OCI-LY3 (cell line): ENCODE results near the gene SERBP1.

Experiments
- EZH2phosphoT487 ChIP-seq: fragments of 200-600 bp; shearing (Covaris generic); IDR thresholded peaks from 2 replicates; pipeline ENCODE4 v1.6.1; 2018; ENCODE audit warnings: antibody characterized with exemption, mixed run types, low read depth
- TF ChIP-seq, protein P1 (sequence below): fragments of 200-600, 300-600 bp; sonication (generic); IDR thresholded peaks from 2 replicates; pipeline ENCODE4 v1.5.1; 2014; ENCODE audit warnings: antibody characterized with exemption, low read length, low read depth

GRCh38 chr1:67367370-67368045 is 62.7 kb downstream of the SERBP1 start:
- TF ChIP-seq, protein P1, sequence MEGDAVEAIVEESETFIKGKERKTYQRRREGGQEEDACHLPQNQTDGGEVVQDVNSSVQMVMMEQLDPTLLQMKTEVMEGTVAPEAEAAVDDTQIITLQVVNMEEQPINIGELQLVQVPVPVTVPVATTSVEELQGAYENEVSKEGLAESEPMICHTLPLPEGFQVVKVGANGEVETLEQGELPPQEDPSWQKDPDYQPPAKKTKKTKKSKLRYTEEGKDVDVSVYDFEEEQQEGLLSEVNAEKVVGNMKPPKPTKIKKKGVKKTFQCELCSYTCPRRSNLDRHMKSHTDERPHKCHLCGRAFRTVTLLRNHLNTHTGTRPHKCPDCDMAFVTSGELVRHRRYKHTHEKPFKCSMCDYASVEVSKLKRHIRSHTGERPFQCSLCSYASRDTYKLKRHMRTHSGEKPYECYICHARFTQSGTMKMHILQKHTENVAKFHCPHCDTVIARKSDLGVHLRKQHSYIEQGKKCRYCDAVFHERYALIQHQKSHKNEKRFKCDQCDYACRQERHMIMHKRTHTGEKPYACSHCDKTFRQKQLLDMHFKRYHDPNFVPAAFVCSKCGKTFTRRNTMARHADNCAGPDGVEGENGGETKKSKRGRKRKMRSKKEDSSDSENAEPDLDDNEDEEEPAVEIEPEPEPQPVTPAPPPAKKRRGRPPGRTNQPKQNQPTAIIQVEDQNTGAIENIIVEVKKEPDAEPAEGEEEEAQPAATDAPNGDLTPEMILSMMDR = no peak
- TF ChIP-seq EZH2phosphoT487 = no peak
